HG03039 (cell line): Measurements from ENCODE around the gene USP47.

Experiments used
- ATAC-seq: cut with Tn5 transposase; IDR thresholded peaks from one replicate; pipeline ENCODE4 v1.9.1; 2021; ENCODE audit warnings: mild to moderate bottlenecking, moderate library complexity; ENCODE audit not compliant: unreplicated experiment

The USP47 gene

DNA sequence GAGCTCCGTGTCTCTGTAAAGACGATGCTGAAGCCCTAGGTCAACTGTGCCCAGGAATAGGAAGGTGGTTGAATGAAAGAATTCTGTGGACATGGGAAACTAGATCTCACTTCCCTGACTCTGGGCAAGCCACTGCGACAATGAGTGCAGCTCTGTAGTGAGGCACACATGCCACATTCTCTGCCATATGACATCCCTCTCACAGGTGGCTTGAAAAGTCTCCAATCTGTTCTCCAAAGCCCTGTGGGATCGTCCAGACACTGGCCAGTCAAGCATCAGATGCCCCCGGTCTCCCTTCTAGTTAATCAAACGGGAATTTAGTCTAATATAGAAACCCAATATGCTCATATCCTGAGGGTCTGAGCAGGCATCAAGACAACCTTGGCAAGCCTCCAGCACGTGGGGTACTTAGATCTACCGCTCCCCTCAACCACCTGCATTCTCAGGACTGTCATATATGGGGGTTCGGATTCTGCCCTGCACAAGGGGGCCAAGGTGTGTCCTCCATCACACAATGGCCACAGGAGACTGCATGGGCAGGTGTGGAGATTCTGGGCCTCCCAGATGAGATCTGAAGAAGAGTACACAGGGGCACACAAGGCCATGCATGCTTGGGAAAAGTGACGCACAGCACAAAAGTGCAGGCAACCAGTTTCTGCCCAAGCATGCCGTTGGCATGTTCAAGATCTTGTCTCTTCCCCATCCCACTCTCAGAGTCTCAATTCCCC, 154.7 kb downstream of the USP47 start:
- no peak for ATAC-seq

DNA sequence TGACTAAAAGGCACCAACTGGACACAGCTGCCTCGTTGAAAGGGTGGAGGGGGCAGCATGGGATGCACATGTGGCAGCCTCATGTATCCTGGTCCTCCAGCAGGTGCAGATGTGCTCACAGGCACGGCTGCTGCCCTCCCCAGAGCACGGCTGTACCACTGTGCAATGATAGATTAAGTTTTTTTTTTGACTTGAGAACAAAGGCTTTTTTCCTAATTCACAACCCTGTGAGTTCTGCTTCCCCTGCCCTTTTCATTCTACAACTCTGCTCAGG, 155.2 kb downstream of the USP47 start:
- no peak for ATAC-seq

- ATAC-seq = no peak
Observed at GRCh38 chr11:11998091-11998781, 156.5 kb downstream of the USP47 start.

DNA sequence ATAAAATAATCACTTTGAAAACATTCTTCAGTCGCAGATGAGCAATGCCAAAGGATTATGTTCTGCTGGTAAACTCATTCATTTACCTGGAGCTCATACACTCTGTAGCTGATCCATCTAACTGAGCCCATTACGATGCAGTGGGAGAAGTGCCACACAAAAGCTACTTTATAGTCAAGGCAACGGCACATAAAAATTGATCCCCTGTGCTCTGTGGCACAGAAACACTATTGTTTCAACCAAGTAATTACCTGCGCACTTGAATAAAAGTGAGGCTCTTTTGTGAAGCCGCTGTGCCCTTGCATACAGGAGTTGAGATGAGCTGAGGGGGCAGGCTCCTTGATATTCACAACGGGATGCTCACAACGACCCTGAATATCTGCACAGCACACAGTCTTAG, 159.4 kb downstream of the USP47 start:
- ATAC-seq = no peak

- no peak for ATAC-seq
Observed at GRCh38 chr11:12003336-12003735, 161.6 kb downstream of the USP47 start.

- no peak for ATAC-seq
Observed at GRCh38 chr11:12003815-12004214, 162.0 kb downstream of the USP47 start.

DNA sequence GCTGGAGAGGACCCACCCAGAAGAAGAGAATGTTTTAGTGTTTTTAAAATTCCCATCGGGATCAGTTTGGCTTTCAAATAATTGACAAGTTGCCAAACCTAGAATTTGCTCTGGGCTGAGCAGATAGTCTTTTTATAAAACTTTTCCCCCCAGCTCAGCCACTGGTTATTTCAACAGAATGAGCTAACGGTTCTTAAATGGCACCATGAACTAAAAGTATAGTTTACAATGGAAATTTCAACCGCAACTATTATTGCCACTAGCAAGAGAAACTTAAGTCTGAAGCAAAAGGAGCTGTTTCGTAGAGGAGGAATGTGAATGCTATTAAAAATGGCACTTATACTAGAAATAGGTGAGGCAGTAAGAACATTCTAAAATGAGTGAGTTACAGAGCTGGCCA, 163.3 kb downstream of the USP47 start:
- no peak for ATAC-seq

- no peak for ATAC-seq
Observed at GRCh38 chr11:12005476-12005875, 163.7 kb downstream of the USP47 start.

DNA sequence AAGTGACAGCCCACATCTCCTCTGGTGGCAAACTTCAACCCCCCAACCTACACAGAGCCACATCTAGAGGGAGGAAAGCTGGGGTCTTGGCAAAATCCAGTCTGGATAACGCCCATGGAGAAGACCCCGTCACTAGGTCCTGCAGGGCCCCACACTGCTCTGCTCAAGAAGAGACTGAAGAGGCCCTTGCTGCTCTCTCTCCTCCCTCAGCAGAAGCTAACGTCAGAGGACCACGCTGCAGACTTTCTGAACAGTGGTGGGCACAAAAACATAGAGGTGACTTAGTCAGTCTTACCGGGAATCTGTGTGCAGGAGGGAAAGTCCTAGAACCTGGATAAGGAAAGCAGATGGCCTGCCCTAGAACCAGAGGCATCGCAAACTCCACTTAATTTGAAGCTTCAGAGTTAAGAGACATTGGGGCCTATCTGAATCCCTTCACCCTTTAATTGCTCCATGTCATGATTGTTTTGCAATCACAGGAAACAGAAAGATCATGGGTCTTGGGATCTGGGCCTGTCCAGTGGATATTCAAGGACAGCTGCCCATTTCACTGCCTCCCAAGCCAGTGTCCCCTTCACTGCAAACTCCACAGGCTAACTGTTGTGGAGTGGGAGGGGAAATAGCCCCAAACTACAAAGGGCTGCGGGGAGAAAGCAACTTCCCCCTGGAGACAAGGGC, 164.9 kb downstream of the USP47 start:
- no peak for ATAC-seq

GRCh38 chr11:12007230-12007593, 165.4 kb downstream of the USP47 start:
- ATAC-seq = no peak

- no peak for ATAC-seq
Observed at GRCh38 chr11:12007769-12008737, 166.3 kb downstream of the USP47 start, which contains the start of gene DKK3. DKK3 (minus strand) TSS chr11:12008626; CDS start chr11:12008582, 44 bp downstream.
